Measurements from ENCODE around the gene RBM12.

Gene RBM12

DNA sequence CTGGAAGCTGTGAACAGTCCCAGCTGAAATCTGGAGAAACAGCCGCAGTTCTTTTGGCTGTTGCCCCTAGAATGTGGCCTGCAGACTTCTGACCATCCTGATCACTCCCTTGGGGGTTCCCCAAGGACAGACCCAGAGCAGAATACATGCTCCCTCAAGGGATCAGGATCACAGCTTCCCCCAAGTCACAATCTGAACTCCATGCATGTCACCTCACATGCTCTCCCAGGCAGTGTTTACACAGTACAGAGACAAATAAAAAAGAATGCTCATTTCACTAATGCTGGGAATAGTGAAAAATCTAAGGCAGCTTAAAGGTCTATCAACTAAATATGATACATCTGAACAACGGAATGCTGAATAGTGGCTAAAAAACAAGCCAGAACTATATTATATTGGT lies 28.6 kb downstream of the RBM12 start:
- H4K20me1 ChIP-seq, result peaks cover 25 to 96% (median 81%) of the 10 kb centered on the region in 11 experiments; a peak in 20 of 22 replicates
- H3K9ac ChIP-seq, result no peak overlapping the region
- no peaks in the 10 kb centered on the region for H3K9me3 ChIP-seq (replicated peaks in 1 of 11)
- TF ChIP-seq Cebpa-rat (IDR thresholded peaks at IDR 0.05), result no peak
- no peak overlapping the region for H3K4me2 ChIP-seq
- H3K36me3 ChIP-seq, result peaks cover 18 to 38% (median 25%) of the 10 kb centered on the region in 11 experiments
- no peaks in the 10 kb centered on the region for H3K4me1 ChIP-seq
- no peak overlapping the region for H3K4me3 ChIP-seq
- no peak overlapping the region for H3K27ac ChIP-seq
- no peaks in the 10 kb centered on the region for H3K27me3 ChIP-seq

DNA sequence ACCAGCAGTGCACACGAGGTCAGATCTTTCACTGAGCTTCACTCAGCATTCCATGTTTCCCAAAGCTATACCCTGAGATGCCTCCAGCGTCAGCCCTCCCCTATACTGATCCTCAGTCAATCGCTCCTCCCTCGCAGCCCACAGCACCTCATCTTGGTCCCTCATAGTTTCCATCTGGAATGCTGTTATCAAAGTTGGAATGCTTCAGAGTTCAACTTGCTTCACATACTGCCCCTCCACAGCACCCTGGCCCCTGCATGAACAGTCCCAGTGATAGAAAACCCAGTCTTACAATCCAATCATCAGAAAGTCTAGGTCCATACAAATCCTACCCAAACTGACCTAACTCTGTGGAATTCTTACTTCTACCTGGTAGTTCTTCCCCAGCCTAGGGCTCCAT lies 29.0 kb downstream of the RBM12 start:
- H3K4me2 ChIP-seq, result no peak overlapping the region
- peaks cover 25 to 95% (median 78%) of the 10 kb centered on the region in 11 experiments; a peak in 20 of 22 replicates for H4K20me1 ChIP-seq
- no peak overlapping the region for H3K9ac ChIP-seq
- peaks cover 23 to 43% (median 30%) of the 10 kb centered on the region in 11 experiments for H3K36me3 ChIP-seq
- H3K27ac ChIP-seq, result no peak overlapping the region
- H3K4me1 ChIP-seq, result no peaks in the 10 kb centered on the region
- no peaks in the 10 kb centered on the region for H3K27me3 ChIP-seq
- no peak overlapping the region for H3K4me3 ChIP-seq
- no peaks in the 10 kb centered on the region for H3K9me3 ChIP-seq (replicated peaks in 1 of 11)
- no peak for TF ChIP-seq Cebpa-rat (IDR thresholded peaks at IDR 0.05)

DNA sequence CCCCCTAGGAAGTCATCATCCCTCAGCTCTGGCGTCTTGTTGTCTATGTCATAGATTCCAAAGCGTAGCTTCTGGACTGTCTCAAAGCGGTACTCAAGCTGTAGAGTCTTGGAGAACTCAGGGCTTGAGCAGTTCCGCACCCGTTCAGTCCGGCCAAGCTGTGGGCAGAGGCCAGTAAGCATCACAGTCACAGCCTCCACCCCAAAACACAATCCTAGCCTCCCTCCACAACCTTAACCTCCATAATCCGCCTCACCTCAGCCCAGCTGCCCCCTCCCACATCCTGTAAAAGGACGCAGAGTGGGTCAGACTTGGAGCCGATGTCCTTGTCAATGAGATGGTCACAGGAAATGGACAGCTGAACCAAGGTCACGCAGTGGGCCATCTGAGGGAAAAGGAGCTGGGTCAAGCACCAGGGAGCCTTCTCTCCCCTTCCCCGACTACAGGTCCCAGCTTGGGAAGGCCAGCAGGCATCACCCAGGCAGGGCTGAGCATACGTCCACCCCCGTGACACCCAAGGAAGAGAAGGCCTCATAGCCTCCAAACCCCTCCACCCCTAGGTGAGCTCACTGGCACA lies 32.1 kb downstream of the RBM12 start:
- Histone ChIP-seq H3K4me3 (no peak overlapping the region), H3K4me1 (no peaks in the 10 kb centered on the region), H3K4me2 (no peak overlapping the region), H3K27ac (no peak overlapping the region), H4K20me1 (peaks cover 24 to 66% (median 58%) of the 10 kb centered on the region in 11 experiments; a peak in 20 of 22 replicates), H3K9me3 (replicated peaks in 1 of 11) (no peaks in the 10 kb centered on the region), H3K27me3 (no peaks in the 10 kb centered on the region), H3K36me3 (peaks cover 51 to 72% (median 59%) of the 10 kb centered on the region in 11 experiments), H3K9ac (no peak overlapping the region)
- TF ChIP-seq Cebpa-rat (IDR thresholded peaks at IDR 0.05), result no peak

- Histone ChIP-seq H3K9ac (no peak overlapping the region), H3K27me3 (no peaks in the 10 kb centered on the region), H3K9me3 (replicated peaks in 1 of 11) (no peaks in the 10 kb centered on the region), H3K27ac (no peak overlapping the region), H3K4me3 (no peak overlapping the region), H3K4me2 (no peak overlapping the region), H3K4me1 (no peaks in the 10 kb centered on the region), H3K36me3 (peaks cover 70 to 86% (median 79%) of the 10 kb centered on the region in 11 experiments), H4K20me1 (peaks cover 16 to 54% (median 38%) of the 10 kb centered on the region in 11 experiments; a peak in 20 of 22 replicates)
- no peak for TF ChIP-seq Cebpa-rat (IDR thresholded peaks at IDR 0.05)
Observed at GRCh38 chr20:35630636-35631035, 34.1 kb downstream of the RBM12 start.

DNA sequence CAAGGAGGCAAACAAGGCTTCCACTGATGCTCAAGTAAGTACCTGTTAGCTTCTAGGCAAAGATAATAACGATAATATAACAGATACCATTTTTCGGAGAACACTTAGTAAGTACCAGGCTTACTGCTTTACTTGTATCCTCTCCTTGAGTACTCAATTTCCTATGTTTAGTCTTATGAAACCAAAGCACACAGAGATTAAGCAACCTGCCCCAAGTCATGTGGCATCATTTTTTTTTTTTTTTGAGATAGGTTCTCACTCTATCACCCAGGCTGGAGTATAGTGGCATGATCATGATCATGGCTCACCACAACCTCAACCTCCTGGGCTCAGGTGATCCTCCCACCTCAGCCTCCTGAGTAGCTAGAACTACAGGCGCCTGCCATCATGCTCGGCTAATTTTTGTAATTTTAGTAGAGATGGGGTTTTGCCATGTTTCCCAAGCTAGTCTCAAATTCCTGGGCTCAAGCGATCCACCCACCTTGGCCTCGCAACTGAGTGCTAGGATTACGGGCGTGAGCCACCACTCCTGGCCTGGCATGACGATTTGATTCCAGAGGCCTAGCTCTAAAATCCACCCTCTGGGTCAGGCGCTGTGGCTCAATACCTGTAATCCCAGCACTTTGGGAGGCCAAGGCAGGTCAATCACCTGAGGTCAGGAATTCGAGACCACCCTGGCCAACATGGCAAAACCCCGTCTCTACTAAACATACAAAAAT lies 35.1 kb downstream of the RBM12 start:
- H3K4me3 ChIP-seq, result no peak overlapping the region
- H3K27ac ChIP-seq, result no peak overlapping the region
- no peaks in the 10 kb centered on the region for H3K9me3 ChIP-seq (replicated peaks in 1 of 11)
- TF ChIP-seq Cebpa-rat (IDR thresholded peaks at IDR 0.05), result no peak
- peaks cover 5 to 44% (median 27%) of the 10 kb centered on the region in 11 experiments; a peak in 20 of 22 replicates for H4K20me1 ChIP-seq
- peaks cover 80 to 91% (median 89%) of the 10 kb centered on the region in 11 experiments for H3K36me3 ChIP-seq
- H3K4me1 ChIP-seq, result no peaks in the 10 kb centered on the region
- H3K27me3 ChIP-seq, result no peaks in the 10 kb centered on the region
- no peak overlapping the region for H3K9ac ChIP-seq
- no peak overlapping the region for H3K4me2 ChIP-seq

DNA sequence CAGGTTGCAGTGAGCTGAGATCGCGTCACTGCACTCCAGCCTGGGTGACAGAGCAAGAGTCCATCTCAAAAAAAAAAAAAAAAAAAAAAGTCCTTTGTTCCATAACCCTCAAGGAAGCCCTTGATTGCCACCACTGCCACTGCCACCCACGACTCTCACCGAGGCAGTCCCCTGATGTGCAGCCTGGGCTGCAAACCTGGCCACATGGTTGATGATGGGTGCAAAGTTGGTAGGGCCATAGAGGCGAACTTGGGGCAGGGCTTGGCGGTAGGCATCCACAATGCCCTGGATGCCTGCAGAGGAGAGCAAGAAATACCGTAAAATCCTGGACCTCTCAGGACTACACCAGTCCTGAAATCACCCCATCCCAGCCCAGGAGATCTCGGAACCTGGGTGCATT lies 37.6 kb downstream of the RBM12 start:
- H3K27ac ChIP-seq, result no peak overlapping the region
- H3K36me3 ChIP-seq, result peaks cover 73 to 84% (median 82%) of the 10 kb centered on the region in 11 experiments

DNA sequence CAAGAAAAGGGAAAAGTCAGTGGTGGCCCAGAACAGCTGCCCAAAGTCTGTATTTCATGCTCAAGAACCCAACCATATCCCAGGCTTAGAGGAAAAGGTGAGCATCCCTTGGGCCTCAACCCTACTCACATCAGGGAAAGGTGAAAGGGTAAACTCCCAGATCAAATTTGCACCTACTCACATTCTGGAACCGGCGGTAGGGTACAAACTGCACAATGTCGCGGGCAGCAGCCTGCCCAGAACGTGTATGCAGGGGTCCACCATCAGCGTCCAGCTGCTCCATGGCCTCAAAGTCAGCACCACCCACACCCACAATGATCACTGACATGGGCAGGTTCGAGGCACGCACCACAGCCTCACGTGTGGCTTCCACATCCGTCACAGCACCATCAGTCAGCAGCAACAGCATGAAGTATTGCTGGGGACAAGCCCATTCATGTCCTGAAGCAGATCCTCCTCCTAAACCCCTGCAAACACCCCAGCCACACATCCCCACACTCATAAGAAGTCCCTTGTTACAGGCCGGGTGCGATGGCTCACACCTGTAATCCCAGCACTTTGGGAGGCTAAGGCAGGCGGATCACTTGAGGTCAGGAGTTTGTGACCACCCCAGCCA lies 38.2 kb downstream of the RBM12 start:
- Histone ChIP-seq H3K9me3 (replicated peaks in 1 of 11) (no peaks in the 10 kb centered on the region), H4K20me1 (peaks cover 0 to 19% (median 6%) of the 10 kb centered on the region in 11 experiments; a peak in 6 of 22 replicates), H3K4me1 (no peaks in the 10 kb centered on the region), H3K4me2 (no peak overlapping the region), H3K27me3 (no peaks in the 10 kb centered on the region), H3K36me3 (peaks cover 70 to 84% (median 82%) of the 10 kb centered on the region in 11 experiments), H3K27ac (no peak overlapping the region), H3K4me3 (no peak overlapping the region), H3K9ac (no peak overlapping the region)
- TF ChIP-seq Cebpa-rat (IDR thresholded peaks at IDR 0.05), result no peak

More for the DNA sequence above, 37.6 kb downstream of the RBM12 start:
- H3K4me2 ChIP-seq, result no peak overlapping the region
- H3K9me3 ChIP-seq (replicated peaks in 1 of 11), result no peaks in the 10 kb centered on the region
- H3K27me3 ChIP-seq, result no peaks in the 10 kb centered on the region
- H4K20me1 ChIP-seq, result peaks cover 0 to 26% (median 9%) of the 10 kb centered on the region in 11 experiments; a peak in 13 of 22 replicates
- TF ChIP-seq Cebpa-rat (IDR thresholded peaks at IDR 0.05), result no peak
- H3K4me1 ChIP-seq, result no peaks in the 10 kb centered on the region
- no peak overlapping the region for H3K4me3 ChIP-seq
- H3K9ac ChIP-seq, result no peak overlapping the region

- H3K9me3 ChIP-seq (replicated peaks in 1 of 11), result no peaks in the 10 kb centered on the region
- no peak overlapping the region for H3K27ac ChIP-seq
- H3K4me3 ChIP-seq, result no peak overlapping the region
- H3K4me2 ChIP-seq, result no peak overlapping the region
- peaks cover 0 to 20% (median 0%) of the 10 kb centered on the region in 11 experiments; a peak in 5 of 22 replicates for H4K20me1 ChIP-seq
- H3K9ac ChIP-seq, result no peak overlapping the region
- H3K4me1 ChIP-seq, result no peaks in the 10 kb centered on the region
- H3K27me3 ChIP-seq, result no peaks in the 10 kb centered on the region
- peaks cover 70 to 84% (median 82%) of the 10 kb centered on the region in 11 experiments for H3K36me3 ChIP-seq
- no peak for TF ChIP-seq Cebpa-rat (IDR thresholded peaks at IDR 0.05)
Observed at GRCh38 chr20:35625584-35626385, 38.9 kb downstream of the RBM12 start.

Measured in BLaER1 treated with 17β-estradiol and CSF1 and Interleukin-3, amounts not matched to agents 10 nM and 100 nM (cell line).